ENCODE measurements around the gene SNX15.
"Not testable (repeated sequence)": the region's sequence is repeated elsewhere in the genome, so short reads cannot be mapped to it uniquely, and the experiment has no call there.

The SNX15 gene

GRCh38 chr11:65014726-65015227, 12.5 kb upstream of the SNX15 start:
- DNase-seq, result no peak
- ATAC-seq, result no peak

- no peak for ATAC-seq
Observed at GRCh38 chr11:65016705-65017104, 10.5 kb upstream of the SNX15 start.

GRCh38 chr11:65017937-65018336, 9.3 kb upstream of the SNX15 start:
- ATAC-seq (no peak), DNase-seq (no peak)

More at GRCh38 chr11:65016705-65017104, 10.5 kb upstream of the SNX15 start:
- no peak for DNase-seq

- no peak for DNase-seq
Observed at GRCh38 chr11:65019824-65020223, 7.4 kb upstream of the SNX15 start.

GRCh38 chr11:65021003-65021402, 6.2 kb upstream of the SNX15 start:
- DNase-seq (no peak), ATAC-seq (no peak)

More at GRCh38 chr11:65019824-65020223, 7.4 kb upstream of the SNX15 start:
- no peak for ATAC-seq

GRCh38 chr11:65021509-65021908, 5.7 kb upstream of the SNX15 start:
- no peak for DNase-seq
- ATAC-seq, result no peak

- ATAC-seq, DNase-seq: not testable (repeated sequence)
Observed at GRCh38 chr11:65023502-65023901, 3.7 kb upstream of the SNX15 start.

- ATAC-seq (peak; percentile 1), DNase-seq (no peak)
Observed at GRCh38 chr11:65026810-65027209, 429 bp upstream of the SNX15 start.

GRCh38 chr11:65032216-65032615, 5.0 kb downstream of the SNX15 start:
- DNase-seq, result no peak
- no peak for ATAC-seq

GRCh38 chr11:65034423-65034822, 7.2 kb downstream of the SNX15 start:
- DNase-seq (no peak), ATAC-seq (no peak)

- no peak for ATAC-seq
- no peak for DNase-seq
Observed at GRCh38 chr11:65035579-65035978, 8.3 kb downstream of the SNX15 start.

GRCh38 chr11:65036931-65037330, 9.7 kb downstream of the SNX15 start:
- no peak for ATAC-seq
- DNase-seq, result no peak

GRCh38 chr11:65040520-65040846, 13.2 kb downstream of the SNX15 start:
- DNase-seq (no peak), ATAC-seq (no peak)

GRCh38 chr11:65040847-65041622, 13.8 kb downstream of the SNX15 start, which contains the start of gene SAC3D1:
TSS of gene SAC3D1 (plus strand) at chr11:65041210. CDS start at chr11:65041293, 83 bp downstream.
- peak; percentile 96 for ATAC-seq
- DNase-seq, result peak; percentile 89

GRCh38 chr11:65042891-65043290, 15.7 kb downstream of the SNX15 start:
- ATAC-seq, result no peak
- DNase-seq, result no peak

GRCh38 chr11:65043881-65044501, 16.8 kb downstream of the SNX15 start:
- ATAC-seq, result no peak

GRCh38 chr11:65045061-65045460, 17.8 kb downstream of the SNX15 start:
- no peak for DNase-seq
- no peak for ATAC-seq

More at GRCh38 chr11:65043881-65044501, 16.8 kb downstream of the SNX15 start:
- DNase-seq, result no peak

- ATAC-seq, result no peak
- DNase-seq, result no peak
Observed at GRCh38 chr11:65045728-65046127, 18.5 kb downstream of the SNX15 start.

GRCh38 chr11:65047581-65048422, 20.6 kb downstream of the SNX15 start:
- ATAC-seq, result peak; percentile 37
- peak; percentile 44 for DNase-seq

GRCh38 chr11:65051398-65051858, 24.2 kb downstream of the SNX15 start:
- ATAC-seq, result no peak

GRCh38 chr11:65053827-65054508, 26.7 kb downstream of the SNX15 start:
- DNase-seq, result no peak

More at GRCh38 chr11:65051398-65051858, 24.2 kb downstream of the SNX15 start:
- no peak for DNase-seq

GRCh38 chr11:65055538-65055937, 28.3 kb downstream of the SNX15 start:
- no peak for DNase-seq
- no peak for ATAC-seq

More at GRCh38 chr11:65053827-65054508, 26.7 kb downstream of the SNX15 start:
- no peak for ATAC-seq

All from stimulated activated naive CD8-positive, alpha-beta T cell treated with anti-CD3 and anti-CD28 coated beads, Interleukin-15, Interleukin-2, amounts not matched to agents 100 U/mL and 50 U/mL, for 24 hours (primary cell).